GM21529 (cell line): ENCODE measurements around the gene MYT1.

Source experiments
- ATAC-seq: cut with Tn5 transposase; IDR thresholded peaks from one replicate; pipeline ENCODE4 v1.9.1; 2021; ENCODE audit not compliant: unreplicated experiment

The MYT1 gene

DNA sequence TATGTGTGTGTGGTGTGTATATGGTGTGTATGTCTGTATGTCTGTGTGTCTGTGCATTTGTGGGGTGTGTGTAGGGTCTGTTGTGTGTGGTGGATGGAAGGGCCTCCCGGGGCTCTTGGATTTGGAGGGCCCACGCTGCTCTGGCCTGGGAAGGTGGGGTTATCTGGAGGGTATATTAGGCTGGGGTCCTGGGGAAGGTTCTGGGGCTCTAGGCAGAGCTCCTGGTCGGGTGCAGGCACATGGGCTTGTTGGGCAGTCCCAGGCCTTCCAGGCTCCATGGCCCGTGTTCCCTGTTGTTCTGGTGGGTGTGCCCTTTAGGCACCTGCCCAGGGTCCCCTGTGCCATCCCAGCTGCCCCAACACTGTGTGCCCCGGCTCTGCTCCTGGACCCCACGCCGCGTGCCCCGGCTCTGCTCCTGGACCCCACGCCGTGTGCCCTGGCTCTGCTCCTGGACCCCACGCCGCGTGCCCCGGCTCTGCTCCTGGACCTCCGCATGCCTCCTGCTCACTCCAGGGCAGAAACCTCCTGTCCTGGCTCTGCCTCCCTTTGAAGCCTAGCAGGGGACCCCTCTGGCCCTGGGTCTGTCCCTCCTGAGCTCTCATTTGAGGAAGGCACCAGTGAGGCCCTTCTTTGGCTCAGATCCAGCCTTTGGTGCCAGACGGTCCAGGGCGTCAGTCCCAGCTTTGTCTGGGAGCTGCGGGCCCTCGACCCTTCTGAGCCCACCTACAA is 10.2 kb upstream of the MYT1 start:
- ATAC-seq: no peak

DNA sequence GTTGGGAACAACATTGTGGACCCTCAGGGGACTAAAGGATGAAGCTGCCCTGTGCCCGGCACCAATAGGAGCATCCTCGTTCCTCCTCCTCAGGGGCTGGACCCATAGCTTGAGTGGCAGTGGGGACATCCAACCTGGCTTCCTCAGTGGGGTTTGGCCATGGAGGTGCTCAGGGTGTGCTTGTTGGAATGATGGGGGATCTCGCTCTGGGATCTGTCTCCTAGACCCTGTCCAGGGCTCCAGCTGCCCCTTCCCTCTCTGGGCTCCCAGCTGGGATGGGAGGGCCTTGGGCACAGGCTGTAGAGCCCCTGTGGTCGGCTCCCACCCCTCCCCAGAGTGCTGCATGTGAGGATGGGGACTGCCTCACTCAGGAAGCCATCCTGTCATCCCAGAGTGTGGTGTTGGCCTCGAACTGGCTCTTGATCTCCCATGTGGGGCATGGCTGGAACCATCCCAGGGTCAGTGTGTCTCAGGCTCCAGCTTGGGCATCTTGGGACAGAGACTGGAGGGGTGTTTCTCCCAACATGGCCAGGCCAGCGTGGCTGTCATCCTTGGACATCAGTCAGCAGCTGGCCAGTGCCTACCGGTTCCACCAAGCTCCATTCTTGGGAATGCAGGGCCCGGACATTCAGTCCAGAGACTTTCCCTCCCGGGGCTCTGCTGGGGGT is 9.5 kb upstream of the MYT1 start:
- no peak for ATAC-seq

DNA sequence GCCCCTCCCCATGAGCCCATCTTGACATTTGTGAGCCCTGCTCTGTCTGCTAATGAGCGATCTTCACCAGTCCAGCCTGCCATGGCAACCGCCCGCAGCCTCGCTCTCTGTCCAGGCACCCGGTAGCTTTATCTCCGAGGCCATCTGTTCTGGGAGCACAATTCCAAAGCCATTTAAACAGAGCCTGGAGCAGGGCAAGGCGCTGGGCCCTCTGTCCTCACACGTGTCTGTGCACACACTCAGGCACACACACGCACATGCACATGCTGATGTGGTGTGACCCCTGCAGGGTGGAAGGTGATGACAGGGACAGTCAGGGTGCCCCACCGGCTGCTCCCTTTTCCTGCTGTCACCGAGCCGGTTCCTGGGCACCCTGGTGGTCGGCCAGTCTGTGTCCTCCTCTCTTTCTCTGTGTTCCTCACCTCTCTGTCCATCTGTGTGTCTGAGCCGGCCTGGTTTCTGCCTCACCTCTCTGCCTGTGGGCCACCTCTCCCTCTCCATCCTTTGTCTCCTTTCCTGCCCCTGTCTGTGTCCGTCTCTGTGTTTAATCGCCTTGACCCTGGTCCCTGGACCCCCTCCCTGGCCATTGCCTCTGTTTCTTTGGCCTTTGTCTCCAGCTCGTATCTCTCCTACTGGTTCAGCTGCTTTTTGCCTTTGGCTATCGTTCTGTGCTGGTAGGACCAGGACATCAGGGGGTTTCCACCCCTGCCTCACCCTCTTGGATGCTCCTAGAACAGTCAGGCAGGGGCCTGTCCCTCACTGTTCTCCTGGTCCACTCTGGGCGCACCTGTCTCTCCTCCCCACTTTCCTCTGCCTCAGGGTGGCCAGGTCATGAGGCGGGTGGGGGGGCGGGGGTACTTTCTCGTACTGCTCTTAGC is 8.8 kb upstream of the MYT1 start:
- ATAC-seq: no peak

DNA sequence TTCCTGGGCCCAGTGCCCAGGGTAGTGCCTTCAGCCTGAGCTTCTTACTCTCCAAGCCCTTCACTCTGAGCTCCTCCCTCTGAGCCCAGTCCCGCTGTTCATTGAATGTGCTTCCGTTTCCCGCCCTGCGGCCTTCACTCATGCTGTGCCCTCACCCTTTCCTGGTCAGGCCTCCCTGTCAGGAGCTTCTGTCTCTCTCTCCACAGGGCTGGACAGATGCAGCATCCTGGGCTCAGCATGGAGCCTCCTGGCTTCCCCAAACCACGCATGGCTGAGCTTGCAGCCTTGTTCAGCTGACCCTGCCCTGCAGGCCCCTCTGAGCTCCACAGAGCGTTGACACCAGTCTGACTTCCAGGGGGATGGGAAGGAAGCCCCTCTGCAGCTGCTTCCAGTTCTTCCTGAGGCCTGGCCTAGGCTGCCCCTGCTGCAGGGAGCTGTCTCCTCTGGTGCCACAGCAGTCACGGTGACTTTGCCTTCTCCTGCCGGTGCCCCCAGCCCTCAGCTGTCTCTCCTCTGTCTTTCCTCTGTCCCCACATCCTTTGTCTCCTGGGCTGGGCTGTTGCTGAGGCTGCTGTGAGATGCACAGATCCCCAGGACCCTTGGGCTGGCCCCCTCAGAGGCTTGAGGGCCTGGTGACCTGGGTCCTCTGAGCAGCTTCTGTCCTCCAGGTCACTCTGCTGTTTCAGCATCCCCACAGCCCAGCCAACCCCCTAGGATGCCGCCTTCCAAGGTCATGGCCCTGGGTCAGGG is 7.9 kb upstream of the MYT1 start:
- no peak for ATAC-seq

DNA sequence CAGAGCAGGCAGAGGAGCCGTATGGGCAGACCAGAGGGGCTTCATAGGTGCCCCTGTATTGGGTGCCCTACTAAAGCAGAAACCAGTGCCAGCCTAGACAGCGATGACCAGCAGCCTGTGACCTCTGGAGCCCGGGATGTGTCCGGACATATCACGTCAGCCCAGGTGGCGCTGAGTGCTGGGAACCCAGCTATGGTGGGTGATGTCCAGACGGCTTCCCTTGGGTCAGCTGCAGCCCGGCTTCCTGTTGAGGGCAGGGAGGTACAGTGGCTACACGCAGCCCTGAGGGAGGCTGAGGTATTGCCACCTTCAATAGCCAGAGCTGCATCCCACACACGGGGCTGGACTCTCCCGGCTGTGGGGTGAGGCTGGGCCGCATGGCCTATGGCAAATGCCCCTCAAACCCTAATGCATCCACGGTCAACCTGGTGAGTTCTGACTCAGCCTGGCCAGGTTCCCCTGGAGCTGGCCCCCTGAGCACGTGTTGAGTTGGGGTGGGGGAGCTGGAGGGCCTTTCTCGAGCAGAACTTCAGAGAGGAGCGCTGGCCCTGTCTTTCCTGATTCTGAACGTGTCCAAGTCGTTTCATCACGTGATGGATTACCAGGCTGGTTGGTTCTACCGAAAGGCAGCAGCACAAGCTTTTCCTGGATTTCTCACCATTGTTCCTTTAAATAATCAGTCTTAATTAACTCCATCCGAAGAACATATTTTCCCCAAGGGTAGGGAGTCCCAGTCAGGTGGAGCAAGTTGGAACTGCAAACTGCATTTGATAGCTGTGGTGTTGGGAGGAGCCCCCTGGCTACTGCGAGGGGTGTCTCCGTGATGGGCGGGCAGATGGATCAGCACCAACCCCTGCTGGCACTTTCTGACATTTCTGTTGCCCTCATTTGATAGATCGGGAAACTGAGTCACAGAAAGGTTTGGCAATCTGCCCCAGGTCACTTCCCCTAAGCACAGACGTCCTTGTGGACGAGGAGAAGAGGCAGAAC is 7.1 kb upstream of the MYT1 start:
- ATAC-seq: no peak

DNA sequence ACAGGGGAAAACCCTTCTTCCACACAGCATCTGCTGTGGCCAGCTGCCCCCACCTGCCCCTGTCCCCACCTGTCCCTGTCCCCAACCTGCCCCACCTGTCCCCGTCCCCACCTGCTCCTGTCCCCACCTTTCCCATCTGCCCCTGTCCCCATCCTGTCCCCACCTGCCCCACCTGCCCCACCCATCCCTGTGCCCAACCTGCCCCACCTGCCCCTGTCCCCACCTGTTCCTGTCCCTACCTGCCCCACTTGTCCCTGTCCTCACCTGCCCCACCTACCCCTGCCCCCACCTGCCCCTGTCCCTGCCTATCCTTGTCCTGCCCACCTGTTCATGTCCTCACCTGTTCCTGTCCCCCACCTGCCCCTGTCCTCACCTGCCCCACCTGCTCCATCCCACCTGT is 6.4 kb upstream of the MYT1 start:
- no peak for ATAC-seq

DNA sequence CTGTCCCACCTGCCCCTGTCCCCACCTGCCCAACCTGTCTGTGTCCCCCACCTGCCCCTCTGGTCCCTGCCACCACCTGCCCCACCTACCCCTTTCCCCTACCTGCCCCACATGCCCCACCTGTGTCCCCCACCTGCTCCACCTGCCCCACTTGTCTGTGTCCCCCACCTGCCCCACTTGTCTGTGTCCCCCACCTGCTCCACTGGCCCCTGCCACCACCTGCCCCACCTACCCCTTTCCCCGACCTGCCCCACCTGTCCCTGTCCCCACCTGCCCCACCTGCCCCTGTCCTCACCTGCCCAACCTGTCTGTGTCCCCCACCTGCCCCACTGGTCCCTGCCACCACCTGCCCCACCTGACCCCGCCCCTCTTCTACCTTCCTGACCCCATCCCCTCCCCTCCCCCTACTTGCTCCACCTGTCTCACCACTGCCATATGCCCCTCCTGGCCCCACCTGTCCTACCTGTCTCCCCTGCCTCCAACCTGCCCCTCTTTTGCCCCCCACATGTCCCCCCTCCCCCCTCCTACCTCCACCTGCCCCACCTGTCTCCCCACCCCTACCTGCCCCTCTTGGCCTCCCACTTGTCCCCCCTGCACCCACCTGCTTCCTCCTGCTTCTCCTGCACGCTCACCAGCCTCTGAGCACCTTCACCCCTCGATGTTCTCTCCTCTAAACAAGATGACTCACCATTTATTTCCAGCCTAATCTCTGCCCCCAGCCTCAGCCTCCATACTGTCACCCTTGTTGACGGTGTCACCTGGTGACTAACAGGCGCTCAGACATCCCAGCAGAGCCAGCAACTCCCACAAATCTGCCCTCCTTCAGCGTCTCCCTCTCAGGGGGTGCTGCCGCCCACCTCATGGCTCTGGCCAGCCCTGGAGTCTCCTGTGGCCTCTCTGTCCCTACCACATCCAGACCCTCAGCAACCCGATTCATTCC is 5.6 kb upstream of the MYT1 start:
- ATAC-seq: no peak

DNA sequence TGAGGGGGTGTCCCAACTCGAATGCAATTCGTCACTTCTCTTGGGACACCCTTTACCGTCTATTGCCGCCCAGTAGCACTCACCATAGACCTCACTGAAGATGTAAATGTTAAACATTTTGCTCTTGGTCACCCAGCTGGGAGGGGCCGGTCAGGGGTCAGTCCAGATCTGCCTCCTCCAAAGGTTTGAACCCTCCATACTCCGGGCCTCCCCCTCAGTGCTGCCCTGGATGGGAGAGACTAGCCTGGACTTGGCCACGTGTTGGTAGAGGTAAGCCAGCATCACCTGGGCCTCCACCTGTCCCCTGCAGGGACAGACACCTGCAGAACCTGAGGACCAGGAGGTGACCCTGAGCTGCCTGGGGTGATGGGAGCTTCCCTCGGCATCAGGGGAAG is 5.0 kb upstream of the MYT1 start:
- ATAC-seq: no peak

DNA sequence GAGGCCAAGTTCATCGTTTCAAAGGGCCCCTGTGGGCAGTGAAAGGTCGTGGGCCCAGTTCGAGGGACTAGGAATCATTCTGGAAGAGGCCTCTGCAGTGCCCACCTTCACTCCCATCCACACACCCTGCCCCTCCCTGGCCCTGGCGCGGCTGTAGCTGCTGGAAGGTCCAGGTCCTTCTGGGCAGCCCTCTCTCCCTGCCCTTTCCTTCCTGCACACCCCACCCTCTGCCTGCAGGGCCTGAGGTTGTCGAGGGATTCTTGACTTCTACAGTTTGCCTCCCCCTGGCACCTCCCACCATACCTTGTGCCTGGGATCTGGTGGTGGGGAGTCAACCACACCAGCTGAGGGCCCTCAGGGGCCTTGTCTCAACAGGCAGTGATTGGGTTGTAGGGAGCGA is 4.5 kb upstream of the MYT1 start:
- ATAC-seq: no peak

DNA sequence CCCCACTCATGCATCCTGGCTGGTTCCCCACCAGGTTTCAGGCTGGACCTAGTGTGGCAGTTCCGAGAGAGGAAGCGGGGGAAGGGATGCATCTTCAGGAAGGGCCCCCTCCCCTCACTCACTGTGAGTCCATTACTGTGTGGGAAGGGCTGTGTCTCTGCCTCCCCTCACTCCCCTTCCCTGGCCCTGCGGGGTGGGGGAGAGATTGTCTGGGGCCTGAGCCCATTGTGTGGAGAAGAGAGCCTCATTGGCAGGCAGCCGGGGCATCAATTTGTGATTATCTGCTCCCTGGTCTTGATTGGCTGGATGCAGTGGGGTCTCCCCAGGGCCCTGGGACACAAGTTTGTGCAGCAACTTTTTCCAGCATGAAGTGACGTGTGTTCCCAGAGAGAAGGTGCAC is 4.1 kb upstream of the MYT1 start:
- ATAC-seq: no peak

DNA sequence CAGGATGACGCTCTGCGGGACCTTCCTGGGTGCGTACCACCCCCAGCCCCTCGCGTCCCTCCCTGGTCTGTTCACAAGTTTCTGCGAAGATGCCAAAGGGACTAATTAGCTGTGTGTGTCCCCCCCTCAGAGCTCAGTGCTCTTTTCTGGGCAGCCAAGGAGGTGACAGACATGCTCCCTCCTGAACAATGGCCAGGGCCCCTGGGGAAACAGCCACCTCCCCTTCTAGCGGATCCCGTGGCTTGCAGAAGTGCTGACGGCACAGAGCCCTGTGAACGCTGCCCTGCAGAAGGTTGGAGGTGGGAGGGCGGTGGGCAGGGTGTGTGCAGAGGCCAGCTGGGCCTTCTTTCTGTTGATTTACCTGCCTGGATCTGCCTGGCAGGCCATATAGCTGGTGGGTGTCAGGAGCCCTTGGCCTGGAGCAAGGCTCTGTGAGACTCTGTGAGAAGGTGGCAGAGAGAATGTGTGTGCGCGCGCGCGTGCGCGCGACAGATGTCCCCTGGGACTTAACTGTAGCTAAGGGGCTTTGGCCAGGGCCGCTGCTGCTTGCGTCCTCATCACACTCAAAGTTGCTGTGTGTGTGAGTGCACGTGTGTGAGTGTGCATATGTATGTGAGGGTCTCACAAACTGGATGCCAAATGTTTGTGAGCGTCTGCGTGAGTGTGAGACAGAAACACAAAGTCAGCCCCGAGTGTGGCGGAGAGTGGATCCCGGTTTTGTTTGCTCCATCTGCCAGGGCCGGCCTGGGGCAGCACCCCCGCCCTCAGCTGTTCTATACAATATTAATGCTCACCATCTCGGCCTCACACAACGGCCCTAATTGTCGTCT is 3.5 kb upstream of the MYT1 start:
- no peak for ATAC-seq

DNA sequence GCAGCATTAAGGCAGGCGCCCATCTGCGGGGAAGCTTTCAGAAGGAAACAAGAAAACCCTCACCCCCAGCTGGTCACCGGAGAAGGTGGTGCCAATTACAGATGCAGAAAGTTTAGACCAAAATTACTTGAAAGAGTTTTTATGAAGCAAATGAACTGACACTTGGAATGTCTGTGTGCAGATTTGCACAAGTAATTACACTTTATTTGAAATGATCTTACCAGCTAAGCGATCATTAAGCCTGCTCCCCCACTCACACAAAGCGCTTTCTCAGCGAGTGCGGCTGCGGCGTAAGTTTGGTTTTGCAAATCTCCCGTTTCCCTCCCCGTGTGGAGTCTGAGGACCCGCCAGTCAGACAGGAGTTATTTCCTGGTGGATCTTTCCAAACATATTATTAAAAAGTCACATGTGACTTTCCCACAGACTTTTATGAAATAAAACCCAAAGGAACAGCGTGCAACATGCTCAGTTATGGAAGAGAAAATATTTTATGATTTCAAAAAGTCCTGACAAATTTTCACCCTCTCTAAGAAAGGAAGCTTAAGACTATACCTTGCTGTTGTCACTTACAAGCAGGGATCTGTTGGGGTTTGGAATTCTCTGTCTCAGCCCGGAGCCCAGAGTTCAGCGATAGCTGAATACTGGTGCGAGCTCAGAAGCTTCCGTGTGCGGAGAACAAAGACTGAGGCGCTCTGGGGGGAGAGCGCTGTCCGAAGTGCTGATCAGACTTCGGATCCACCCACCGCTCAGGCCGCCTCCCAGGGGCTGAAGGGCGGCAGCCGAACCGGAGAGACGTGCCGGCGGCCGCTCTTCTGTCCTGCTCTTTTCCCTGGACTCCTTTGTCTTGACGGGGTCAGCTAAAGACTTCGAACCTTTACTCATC is 2.7 kb upstream of the MYT1 start:
- no peak for ATAC-seq

DNA sequence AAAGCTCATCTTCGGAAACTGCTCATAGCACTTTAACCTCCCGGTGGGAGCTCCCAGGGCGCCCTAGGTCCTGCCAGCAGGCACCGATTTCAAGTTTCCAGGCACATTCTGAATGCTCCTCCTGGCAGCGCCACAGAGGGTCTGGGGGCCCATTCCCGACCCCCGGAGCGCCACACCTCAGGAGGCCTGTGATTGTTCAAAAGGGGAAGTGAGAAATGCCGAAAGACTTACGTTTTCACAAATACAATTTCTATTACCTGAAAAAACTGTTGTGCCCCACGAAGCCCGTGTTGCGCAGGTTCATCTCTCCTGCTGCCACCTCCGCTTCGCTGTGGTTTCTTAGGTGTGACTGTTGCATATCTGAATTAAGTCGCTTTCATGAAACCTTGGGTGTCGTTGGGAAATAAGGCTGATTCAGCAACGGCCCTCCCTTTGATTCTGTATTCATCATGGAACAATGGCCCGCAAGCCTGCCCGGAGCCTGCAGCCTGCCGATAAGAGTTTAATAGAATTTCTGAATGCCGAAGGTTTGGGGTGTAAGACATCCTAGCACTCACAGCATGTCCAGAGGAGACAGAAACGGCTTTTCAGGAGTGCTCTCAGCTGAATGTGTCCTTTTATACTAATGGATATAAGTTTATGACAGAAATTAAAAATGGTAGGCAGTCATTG is 1.9 kb upstream of the MYT1 start:
- no peak for ATAC-seq

DNA sequence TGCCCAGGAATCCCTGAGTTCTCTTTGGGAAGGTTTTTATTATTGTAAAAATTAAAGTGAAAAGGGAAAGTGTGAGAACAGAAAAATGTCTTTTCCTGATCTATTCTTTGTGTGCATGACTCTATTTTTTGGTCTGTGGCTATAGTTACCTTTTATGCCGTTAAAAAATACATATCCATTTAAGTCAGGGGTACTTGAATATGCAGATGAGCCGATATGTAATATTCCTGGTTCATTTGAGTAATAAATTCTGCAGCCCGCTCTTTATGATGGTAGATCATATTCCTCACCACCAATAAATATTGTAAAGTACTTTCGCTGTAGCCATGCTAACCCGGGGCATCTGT is 503 bp upstream of the MYT1 start:
- no peak for ATAC-seq

DNA sequence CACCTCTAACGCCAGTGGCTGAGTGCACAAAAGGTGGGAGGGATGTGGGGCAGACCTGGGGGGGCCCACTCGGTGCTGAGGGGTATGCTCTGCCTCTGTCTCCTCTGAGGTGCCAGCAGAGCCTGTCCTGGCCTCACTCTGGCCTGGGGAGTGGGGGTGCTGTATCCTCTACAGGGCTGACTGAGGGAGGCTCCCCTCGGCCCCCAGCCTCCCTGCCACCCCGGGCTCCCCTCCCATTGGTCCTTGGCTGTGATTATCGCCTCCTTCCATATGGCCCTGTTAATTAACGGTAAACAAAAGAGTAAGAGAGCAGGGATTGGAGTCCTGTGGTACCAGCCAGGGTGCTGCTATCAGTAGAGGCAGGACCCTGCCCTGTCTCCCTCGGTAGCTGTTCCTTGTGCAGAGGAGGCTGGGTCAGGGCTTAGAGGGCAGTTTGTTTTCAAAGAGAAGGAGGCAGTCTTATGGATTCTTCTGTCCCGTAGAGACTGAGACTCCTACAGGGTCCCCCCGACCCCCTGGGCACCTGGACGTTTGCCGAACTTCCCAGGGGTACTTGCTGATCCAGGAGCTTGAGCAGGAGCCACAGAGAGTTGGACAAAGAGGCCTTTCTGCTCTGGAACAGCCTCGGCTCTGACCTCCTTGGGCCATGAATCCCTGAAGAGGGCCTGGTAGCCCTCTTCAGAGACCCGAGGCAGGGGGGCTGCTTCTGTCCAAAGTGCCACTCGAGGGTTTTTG is 1.8 kb downstream of the MYT1 start:
- no peak for ATAC-seq
